Measurements from ENCODE around the gene POLR1C.
A peak's percentile ranks its signal among the peaks of the same experiment; 100 is the strongest.
"Not testable (repeated sequence)": the region's sequence is repeated elsewhere in the genome, so short reads cannot be mapped to it uniquely, and the experiment has no call there.

The POLR1C gene

DNA sequence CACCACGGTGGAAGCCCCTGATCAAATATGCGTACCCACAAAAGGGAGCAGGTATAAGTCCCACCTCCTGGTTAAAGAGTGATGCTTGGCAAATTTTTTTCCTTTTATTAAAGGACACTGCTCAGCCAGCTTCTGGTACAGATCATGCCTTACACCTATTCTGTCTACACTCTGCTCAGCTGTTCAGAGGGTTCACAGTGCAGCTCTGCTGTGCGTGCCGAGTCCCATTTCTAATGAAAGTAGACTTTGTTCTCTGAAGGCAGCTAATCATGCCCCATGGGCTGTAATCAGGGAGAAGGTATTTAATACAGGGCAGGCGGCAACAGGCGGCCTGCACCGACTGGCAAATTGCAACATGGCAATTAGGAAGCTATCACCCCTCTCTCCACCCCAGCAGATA, 23.1 kb upstream of the POLR1C start:
- DNase-seq, result no peak

DNA sequence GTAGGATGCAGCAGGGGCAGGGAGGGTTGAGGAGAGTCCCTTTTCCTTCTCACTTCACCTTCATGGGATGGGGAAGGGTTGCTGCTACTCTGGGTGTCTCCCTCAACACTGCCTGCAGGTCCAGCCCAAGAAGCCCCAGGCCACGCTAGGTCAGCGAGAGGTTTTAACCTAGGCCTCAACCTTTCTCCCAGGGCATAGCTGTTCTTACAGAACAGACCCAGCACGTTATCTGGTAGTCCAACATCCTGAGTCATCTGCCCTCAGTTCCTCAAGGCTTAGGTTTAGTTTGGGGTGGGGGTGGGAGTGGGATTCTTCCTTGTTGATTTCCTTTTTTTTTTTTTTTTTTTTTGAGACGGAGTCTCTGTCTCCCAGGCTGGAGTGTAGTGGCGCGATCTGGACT, 22.6 kb upstream of the POLR1C start:
- DNase-seq, result no peak

DNA sequence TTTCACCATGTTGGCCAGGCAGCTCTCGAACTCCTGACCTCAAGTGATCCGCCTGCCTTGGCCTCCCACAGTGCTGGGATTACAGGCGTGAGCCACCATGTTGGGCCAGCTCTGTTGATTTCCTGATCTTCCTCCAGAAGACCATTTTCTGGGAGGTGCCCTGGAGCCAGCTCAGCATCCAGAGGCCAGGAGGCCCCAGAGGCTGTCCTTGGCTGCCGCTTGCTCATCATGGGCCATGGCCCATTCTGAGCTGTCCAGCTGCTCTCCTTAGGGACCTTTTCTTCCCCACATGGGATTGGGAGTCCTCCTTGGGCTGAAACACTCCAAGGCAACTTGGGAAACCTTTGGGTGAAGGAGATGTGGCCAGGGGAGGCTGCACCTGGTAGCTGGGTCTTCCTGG, 22.1 kb upstream of the POLR1C start:
- DNase-seq, result no peak

DNA sequence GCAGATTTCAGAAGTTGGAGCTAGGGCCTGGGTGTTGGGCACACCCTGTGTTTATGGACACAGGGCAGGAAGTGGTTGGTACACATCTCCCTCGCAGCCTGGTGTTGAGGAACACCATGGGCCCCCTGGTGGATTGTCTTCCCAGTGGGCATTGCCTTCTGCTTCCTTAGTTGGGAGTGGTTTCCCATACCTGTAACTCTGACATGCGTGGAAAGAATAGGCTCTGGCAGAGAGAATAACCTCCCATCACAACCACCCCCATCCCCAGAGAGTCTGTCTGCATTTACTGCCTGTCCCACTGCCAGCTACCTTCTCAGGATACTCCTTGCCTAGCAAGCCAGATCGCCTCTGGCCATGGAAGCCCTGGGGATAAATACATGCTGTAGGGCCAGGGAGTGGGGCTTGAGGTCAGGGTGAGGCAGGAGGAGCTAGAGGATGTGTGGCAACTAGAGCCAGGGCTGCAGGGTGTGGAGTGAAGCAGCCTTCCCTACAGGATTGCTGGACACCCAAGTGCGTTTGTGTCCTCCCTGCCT, 21.4 kb upstream of the POLR1C start:
- no peak for DNase-seq

DNA sequence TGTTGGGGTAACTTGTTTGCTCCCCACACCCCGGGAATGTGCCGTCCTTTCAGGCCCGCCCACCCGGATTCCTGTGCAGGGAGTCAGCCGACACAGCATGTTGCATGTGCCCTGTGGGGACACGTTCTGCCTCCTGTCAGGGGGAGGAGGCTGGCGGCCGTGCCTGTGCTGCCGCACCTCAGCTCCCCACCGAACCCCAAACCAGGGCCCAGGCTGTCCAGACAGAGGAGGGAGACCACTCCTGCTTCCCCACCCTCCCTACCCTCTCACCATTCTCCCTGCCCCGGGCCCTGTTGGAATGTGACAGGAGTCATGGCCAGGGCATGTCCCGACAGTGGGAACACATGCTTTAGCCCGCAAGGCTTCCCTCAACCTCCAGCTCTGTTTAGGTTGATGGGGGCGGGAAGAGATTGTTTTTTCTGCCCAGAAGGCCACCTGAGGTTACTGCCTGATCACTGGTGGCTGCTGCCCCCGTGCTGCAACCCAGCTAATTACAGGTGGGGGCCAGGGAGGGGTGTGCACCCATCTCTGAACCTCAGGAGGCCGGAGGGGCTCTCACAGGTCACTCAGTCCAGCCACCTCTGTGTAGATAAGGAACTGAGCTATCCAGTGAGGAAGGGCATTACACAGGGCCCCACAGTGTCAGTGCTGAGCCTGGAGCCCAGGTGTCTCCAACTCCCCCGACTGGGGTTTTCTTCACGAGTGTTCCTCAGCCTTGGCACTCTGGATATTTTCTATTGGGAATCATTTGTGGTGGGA, 20.3 kb upstream of the POLR1C start:
- DNase-seq, result no peak

DNA sequence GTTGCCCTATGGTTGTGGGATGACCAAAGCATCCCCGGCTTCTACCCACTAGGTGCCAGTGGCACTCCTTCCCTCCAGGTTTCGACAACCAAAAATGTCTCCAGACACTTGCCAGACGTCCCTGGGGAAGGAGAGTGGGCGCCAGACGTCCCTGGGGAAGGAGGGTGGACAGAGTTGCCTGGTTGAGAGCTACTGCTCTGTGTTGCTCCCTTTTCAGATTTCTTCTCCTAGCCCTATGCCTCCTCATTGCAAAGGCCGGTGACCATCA, 19.8 kb upstream of the POLR1C start:
- no peak for DNase-seq

DNA sequence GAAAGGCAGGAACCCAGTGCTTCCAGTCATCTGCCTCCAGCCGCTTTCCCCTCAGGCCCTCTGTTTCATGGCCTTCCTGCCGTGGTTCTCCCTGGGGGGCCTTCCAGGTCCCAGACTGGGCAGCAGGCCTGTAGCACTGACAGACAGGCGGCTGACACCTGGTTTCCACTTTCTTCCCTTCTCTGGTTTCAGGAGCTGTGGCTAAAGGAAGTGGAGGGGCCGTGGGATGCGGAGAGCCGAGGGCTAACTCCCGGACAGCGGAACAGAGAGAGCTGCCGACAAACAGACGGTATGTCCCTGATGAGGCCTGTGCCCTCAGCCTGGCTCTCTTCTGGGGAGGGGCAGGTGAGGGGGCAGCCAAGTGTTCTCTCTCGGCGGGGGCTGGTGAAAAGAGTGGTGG, 19.2 kb upstream of the POLR1C start:
- no peak for DNase-seq

DNA sequence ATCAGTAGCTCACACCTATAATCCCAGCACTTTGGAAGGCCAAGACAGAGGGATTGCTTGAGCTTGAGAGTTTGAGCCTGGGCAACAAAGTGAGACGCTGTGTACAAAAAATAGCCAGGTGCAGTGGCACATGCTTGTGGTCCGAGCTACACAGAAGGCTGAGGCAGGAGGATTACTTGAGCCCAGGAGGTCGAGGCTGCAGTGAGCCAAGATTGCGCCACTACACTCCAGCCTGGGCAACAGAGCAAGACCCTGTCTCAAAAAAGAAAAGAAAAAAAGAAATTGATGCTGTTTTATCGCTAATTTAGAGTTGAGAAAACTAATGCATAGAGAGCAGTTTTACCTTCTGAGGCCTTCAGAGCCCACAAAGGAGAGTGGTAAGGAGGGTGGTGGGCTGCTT, 18.6 kb upstream of the POLR1C start:
- not testable (repeated sequence) for DNase-seq

DNA sequence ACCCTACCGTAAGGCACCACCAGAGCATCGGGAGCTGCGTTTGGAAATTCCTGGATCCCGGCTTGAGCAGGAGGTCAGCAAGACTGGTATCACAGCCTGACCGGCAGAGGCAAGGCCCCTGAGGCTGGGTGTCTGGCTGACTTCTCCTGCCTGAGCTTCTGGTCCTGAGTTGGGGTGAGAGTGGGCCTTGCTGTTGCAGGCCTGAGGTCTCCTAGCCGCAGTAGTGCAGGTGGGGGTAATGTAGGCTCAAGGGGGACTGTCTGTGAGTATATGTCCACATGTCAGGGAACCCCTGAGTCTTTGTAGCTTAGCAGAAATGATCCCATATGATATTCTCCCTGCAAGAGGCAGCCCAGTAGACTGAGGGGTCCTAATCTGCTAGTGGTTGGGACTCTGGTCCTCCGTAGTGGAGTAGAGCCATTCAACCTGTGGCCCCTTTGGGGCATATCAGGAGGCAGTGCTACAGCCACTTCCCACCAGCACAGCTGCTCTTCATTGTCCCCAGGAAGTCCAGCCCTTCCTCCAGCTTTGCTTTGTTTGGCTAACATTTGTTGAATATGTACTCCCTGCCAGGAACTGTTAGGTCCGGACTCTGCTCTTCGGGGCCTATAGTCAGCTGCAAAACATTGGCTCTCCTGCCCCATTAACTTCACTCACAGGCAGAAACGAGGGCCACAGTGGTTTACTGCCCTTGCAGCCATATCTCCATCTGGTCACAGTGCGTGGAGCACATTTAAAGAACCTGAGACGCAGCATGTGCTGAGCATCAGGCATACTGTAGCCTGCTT, 17.7 kb upstream of the POLR1C start:
- no peak for DNase-seq

DNA sequence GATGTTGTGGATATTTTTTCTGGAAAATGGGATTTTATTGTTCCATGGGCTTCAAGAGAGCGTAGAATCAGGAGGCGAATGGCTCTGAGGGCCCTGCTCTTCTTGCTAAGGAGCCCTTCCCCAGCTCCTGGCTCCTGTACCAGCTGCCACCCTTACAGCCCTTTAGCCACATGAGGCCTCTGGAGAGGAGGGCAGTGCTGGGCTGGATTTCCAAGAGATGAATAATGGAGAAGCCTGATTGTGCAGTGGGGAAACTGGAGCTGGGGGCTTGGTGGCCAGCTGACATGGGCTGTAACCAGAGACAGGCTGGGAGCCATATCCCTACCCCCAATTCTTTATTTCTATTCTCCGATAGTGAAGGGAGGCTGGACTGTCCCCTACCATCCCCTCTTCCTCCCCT, 16.0 kb upstream of the POLR1C start:
- DNase-seq, result no peak

DNA sequence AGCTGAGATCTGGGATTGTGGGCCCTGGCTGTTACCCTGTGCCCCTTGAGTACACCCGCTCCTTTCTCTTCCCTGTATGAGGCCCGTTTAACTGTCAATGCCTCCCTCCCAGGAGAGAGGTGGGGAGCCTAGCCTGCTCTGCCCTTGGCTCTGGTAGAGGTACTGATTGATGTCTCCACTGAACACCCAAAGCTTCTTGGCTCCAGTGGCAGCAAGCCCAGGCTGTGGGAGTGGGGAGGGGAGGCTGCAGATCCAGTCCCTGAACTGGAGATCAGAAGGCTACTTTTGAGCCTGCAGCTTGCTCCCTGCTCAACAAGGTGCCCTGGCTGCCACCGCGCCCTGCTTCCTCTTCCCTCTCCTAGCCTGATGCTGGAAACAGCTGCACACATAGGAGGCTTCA, 14.2 kb upstream of the POLR1C start:
- no peak for DNase-seq

DNA sequence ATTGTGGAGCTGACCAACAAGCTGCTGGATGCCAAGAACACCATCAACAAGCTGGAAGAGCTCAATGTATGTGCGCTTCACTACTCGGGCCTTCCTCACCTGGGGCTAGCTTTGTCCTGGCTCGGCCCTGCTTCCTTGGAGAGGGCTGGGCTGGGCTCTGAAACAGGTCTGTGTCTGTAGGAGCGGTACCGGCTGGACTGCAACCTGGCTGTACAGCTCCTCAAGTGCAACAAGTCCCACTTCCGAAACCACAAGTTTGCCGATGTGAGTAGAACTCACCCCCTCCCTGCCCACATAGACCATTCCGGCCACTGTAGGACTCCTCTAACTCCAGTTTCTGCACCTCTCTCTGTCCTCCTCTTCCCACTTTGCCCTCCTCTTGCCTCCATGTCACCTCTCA, 13.4 kb upstream of the POLR1C start:
- no peak for DNase-seq

DNA sequence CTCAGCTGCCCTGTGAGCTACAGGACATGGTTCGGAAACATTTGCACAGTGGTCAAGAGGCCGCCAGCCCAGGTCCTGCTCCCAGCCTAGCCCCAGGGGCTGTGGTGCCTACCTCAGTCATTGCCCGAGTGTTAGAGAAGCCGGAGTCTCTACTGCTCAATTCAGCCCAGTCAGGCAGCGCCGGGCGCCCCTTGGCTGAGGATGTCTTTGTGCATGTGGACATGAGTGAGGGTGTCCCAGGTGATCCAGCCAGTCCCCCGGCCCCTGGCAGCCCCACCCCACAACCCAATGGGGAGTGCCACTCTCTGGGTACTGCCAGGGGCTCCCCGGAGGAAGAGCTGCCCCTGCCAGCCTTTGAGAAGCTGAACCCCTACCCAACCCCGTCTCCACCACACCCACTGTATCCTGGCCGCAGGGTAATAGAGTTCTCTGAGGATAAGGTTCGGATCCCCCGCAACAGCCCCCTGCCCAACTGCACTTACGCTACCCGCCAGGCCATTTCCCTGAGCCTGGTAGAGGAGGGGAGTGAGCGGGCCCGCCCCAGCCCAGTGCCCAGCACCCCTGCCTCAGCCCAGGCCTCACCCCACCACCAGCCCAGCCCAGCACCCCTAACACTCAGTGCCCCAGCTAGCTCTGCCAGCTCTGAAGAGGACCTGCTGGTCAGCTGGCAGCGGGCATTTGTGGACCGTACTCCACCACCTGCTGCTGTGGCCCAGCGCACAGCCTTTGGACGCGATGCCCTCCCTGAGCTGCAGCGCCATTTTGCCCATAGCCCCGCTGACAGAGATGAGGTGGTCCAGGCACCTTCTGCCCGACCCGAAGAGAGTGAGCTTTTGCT, 11.9 kb upstream of the POLR1C start:
- no peak for DNase-seq

DNA sequence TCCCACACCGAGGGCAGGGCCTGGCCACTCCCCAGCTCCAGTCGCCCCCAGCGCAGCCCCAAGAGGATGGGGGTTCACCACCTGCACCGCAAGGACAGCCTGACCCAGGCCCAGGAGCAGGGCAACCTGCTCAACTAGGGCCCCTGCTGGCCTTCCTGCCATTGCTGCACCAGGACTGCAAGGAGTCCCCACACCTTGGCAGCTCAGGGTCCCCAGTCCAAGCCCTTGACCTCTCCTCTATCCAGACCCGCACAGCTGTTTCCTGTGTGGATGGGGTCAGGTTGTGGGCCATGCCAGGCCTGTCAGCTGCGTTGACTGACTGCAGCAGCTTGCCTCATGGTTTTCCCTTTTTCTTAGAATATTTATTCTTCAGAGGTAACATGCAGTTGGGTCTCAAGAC, 11.2 kb upstream of the POLR1C start:
- no peak for DNase-seq

DNA sequence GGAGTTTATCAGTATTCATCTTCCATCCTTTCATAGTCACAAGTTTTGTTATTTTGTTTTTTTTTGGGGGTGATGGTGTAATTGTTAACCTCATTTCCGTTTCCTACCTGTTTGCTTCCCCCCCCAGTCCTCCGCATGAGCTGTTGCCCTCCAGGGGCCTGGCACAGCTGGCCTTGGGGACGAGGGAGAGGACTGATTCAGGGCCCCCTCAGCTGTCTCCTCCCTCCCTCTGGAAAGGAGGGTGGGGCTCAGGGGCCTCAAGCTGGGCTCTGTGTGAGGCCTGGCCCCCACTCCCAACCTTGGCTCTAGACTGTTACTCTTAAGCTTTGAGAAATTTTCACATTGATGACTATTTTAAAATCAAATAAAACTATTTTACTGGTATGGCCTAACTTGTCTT, 10.7 kb upstream of the POLR1C start:
- DNase-seq, result no peak

DNA sequence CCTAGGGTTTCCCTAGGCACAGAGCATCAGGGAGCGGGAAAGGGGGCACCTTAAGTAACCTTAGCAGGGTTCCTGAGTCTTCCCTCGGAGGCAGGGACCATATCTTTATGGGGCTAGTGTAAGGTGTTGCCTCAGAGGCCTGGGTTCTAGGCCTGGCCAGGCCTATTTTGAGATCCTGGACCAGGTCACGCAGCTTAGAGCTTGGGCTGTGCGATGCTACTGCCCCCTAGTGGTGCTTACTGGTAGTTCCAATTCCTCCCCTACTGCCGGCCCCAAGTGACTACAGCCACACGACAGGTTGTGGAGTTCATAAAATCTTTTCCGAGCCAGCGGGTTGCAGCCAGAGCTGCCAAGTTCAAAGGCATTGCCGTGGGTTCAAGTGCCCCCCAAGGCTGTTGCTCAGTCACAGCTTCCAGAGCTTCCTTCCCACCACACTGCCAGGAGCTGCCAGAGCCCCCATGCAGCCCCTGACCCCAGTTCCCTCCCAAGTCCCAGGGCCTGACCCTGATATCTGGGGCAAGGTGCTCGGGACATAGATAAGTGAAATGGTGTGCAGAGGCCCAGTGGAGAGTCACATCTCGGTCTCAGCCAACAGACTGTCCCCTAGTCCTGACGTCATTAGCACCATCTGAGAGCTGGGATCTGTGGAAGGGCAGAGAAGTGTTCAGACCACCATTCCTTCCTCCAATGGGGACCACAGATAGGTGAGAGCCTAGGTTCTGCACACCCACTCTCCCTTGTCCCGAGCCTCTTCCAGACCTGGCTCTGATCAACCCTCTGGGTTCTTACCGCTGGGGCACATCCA, 10.0 kb upstream of the POLR1C start:
- DNase-seq, result peak; percentile 85

DNA sequence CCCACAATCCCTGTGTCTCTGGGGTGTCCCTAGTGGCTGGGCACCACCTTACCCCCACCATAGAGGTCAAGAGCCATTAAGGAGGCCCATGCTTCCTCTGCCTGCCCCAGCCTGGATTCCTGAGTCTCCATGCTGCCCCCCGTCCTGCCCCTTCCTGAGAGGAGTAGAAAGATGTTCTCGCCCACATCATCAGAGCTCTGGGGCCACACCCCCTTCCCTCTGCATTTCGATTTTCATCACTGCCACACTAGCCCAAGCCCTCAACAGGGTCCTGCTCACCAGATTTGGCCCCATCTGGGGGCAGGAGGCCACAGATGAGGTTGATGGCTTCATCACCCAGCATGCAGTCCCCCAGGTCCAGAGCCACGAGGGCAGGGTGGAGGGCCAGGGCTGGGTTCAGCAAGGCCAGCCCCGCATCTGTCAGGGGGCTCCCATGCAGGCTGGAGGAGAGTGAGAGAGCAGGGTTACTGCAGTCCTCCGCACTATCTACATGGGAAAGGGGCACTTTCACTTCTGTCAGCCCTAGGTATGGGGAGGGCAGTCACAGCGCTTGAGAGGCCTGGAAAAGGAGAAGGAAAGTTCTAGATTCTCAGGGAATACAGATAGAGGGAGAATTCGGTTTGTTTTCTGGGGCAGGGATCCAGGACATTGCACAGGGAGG, 8.3 kb upstream of the POLR1C start:
- no peak for DNase-seq

DNA sequence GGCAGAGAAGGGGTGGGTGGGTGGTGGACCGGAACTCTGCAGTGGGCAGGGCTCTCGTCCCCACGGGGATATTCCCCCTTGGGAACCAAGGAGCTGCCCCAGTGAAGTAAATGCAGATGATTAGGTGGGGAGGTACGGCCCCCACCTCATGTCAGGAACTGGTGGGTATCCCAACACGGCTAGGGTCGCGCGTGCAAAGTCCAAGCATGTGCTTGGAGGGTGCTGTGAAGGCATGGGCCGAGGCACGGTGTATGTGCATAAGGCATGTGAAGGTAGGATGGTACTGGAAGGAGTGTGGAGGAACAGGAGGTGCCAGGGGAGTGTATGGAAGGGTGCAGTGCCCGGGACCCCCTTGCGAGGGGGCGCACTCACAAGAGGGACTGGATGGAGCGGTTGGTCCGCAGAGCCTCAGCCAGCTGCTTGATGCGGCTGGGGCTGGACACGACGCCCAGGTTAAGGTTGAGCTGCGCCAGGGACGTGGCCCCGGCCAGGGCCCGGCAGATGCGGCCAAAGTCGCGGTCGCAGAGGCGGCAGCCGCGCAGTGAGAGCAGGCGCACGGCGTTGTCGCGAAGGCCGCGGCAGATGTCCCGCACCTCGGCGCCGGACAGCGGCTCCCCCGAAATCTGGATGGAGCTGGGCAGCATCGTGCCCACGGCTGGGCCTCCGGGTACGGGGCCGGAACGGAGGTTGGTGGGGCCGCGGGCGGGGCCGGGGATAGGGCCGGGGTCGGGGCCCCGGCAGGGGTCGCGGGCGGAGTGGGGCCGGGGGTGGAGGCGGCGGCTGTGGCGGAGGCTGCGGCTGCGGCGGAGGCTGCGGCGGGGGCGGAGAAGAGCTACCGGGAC, 7.5 kb upstream of the POLR1C start:
- no peak for DNase-seq

DNA sequence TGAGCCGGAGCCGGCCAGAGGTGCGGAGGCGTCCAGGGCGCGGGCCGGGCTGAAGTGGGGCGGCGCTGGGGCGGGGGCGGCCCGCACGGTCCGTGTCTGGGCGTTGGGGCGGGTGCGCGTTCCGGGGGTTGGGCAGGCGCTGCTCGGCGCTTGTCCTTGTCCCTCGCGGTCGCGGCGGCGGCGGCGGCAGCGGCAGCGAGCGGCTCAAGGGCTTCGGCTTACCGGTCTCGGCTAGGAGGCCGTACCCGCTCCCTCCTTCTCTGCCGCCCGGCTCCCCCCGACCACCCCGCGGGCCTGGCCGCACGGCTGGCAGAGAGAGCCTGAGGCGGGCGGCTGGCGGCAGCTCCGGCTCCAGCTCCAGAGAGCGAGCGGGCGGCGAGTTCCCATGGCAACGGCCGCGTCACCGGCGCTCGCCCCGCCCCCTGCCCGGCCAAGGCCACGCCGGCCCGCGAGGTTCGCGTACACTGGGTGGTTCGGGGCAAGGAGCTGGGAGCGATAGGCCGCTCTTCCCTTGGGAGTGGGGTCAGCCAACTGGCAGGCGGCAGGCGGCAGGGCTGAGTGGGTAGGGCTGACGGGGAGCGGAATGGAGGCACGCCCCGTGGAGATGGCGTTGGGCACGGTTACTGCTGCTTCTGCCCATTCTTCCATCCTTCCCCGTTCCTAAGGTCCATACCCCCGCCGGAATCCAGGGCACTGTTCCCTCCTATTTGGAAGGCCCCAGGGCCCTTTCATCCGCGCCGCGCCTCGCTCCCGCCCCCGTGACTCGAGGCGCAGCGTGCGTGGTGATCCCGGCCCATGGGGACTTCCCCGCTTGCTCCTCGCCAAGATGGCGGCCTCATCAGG, 6.7 kb upstream of the POLR1C start, which contains the start of gene LRRC73:
TSS of gene LRRC73 (minus strand) at position 363 of the 843 bp plus-strand sequence. CDS start 561 bp downstream, outside the sequence.
- peak; percentile 73 for DNase-seq

DNA sequence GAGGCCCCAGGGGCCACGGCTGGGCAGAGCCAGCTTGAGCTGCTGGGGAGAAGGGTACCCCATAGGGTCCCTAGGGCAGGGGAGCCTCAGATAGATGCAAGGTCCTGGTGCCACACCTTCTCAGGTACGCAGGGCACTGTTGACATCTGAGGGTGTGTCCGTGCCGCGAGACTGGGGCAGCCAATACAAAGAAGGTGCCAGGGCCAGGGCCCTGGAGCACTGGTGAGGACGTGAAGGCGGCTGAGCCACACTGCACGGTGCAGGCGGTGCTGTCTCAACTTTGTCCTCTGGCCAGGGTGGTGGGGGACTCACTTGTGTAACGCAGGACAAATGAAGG, 6.1 kb upstream of the POLR1C start:
- DNase-seq, result peak; percentile 42

All from NCI-H748 treated with DMSO at 0.1 percent for 48 hours (cell line).